ENCODE data around the gene TRIM71. TPM values are rescaled to one million over a fixed set of nuclear protein-coding genes. Genes with fewer than 3 reads are reported as not detected.

The TRIM71 gene
- total RNA-seq, 4 donors from 2014 or later, result not detected

DNA sequence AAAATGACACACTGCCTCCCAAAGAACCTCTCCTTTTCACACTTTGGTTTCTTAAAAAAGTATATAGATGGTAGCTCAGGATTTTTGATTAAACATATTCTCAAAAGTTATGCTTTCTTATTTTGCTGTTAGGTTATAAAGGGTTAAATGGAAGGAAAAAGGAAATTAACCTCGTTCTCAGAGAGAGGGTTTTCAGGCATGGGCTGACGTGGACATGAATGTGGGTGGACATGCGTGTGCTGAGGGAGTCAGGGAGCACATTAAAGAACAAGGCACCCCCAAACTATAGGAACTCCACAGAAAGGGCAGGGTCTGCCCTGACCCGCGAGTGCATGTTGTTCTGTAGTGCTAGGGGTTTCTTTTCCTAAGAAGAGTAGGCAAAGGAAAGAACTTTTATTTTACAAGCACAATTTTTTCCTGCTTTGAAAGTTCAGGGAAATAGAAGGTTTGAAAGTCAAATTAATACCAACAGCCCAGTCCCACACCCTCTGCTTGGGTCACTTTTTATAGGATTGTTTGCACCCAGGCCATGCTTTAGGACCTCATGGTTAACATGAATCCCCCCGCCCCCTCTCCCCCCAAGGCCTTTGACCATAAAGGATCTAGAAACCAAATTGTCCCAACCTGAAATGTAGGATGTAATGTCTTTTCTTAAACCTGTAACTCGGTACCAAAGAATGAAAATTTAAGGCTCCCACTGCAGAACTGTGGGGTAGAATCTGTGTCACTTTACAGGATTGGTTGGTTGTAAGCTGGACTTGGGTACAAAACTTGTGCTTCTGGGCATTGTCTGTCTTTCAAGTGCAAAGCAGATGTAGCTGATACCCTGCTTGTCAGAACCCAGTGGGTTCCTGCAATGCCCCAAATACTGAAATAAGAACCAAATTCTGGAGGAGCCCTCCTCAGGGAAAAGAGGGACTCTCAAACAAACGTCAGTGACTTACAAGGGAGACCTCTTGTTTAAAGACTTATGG lies 75.1 kb downstream of the TRIM71 start:
- Histone ChIP-seq H3K27ac (no peak overlapping the region), H3K36me3 (no peaks in the 10 kb centered on the region), H3K4me1 (no peaks in the 10 kb centered on the region), H3K9me3 (no peaks in the 10 kb centered on the region), H3K4me3 (no peak overlapping the region), H3K27me3 (no peaks in the 10 kb centered on the region)
- DNase-seq, result no peak
- TF ChIP-seq POLR2A (IDR thresholded peaks at IDR 0.05) (no peak), CTCF (IDR thresholded peaks at IDR 0.05) (no peak)

DNA sequence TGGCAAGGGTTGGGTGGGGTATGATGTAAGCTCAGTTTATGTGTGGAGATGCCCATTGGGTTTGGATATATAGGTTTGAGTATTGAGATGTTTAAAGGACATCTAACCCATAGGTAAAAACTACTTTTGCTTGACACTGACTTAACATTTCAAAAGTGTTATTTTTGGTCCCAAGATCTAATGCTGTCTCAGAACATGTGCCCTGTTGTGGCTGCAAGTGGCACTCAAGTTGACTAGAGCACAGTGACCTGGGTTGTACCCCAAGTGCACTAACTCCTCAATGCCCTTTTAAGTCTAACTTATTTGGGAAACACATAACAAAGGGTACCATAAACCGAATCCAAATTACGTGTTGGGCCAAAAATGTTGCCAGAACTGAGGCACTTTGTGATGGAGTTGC lies 77.2 kb downstream of the TRIM71 start:
- TF ChIP-seq POLR2A (IDR thresholded peaks at IDR 0.05) (no peak), CTCF (IDR thresholded peaks at IDR 0.05) (no peak)
- Histone ChIP-seq H3K4me3 (no peak overlapping the region), H3K27me3 (no peaks in the 10 kb centered on the region), H3K9me3 (no peaks in the 10 kb centered on the region), H3K4me1 (no peaks in the 10 kb centered on the region), H3K36me3 (no peaks in the 10 kb centered on the region), H3K27ac (no peak overlapping the region)
- DNase-seq, result no peak

DNA sequence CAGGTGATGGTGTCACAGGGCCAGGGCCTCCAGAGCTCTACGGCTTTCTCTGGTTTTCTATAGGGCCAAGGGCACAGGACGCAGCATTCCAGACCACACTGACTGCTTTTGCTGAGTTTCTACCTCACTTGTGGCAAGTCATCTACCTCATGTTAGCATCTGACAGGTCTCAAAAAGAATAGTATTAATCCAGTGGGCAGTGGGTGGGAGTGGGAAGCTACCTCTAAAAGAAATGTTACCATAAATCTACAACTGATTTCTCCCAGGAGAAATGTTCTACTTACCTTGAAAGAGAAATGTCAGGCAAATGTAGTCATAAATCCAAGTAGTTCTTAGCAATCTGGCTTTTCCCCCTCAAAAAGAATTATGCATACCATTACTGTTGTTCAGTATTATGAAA lies 77.9 kb downstream of the TRIM71 start:
- H3K4me1 ChIP-seq, result no peaks in the 10 kb centered on the region
- no peak for DNase-seq
- no peak overlapping the region for H3K27ac ChIP-seq
- no peak for TF ChIP-seq POLR2A (IDR thresholded peaks at IDR 0.05)
- H3K27me3 ChIP-seq, result no peaks in the 10 kb centered on the region
- H3K36me3 ChIP-seq, result no peaks in the 10 kb centered on the region
- no peaks in the 10 kb centered on the region for H3K9me3 ChIP-seq
- no peak overlapping the region for H3K4me3 ChIP-seq

- TF ChIP-seq CTCF (IDR thresholded peaks at IDR 0.05) (no peak), POLR2A (IDR thresholded peaks at IDR 0.05) (no peak)
- Histone ChIP-seq H3K9me3 (no peaks in the 10 kb centered on the region), H3K36me3 (no peaks in the 10 kb centered on the region), H3K4me1 (no peaks in the 10 kb centered on the region), H3K27me3 (no peaks in the 10 kb centered on the region), H3K4me3 (no peak overlapping the region), H3K27ac (no peak overlapping the region)
- no peak for DNase-seq
Measured at GRCh38 chr3:32896143-32896542, 78.3 kb downstream of the TRIM71 start.

DNA sequence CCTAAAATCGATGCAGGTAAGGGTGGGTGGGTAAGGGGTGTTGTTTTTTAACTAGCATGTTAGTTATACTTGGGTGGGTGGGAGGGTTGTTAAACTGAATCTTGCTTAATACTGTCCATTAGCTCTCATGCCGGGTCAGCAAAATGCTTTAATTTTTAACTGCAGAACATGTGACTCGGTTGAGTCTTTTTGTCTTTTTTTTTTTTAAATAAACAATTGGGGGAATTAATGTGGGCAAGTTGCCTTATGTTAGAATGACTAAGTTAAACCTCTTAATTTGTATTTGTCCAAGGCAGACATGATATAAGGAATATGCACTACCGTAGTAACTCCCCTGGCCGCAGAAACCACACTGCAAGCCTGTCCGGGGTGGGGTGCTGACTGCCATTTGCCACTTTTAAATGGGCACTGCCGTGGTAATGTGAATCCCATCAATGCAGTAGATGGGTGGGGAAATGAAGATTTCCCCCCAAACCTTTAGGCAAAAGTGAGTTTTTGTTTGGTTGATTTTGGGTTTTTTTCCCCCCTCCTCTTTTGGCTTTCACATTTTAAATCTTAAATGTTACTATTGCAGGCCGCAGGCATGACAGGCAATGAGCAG lies 79.3 kb downstream of the TRIM71 start:
- TF ChIP-seq POLR2A (IDR thresholded peaks at IDR 0.05), result no peak
- no peak for TF ChIP-seq CTCF (IDR thresholded peaks at IDR 0.05)
- H3K27me3 ChIP-seq, result no peaks in the 10 kb centered on the region
- no peak overlapping the region for H3K4me3 ChIP-seq
- no peak overlapping the region for H3K27ac ChIP-seq
- H3K4me1 ChIP-seq, result no peaks in the 10 kb centered on the region
- no peaks in the 10 kb centered on the region for H3K9me3 ChIP-seq
- H3K36me3 ChIP-seq, result no peaks in the 10 kb centered on the region
- DNase-seq, result no peak

- H3K9me3 ChIP-seq, result no peaks in the 10 kb centered on the region
- no peak overlapping the region for H3K27ac ChIP-seq
- no peak for TF ChIP-seq POLR2A (IDR thresholded peaks at IDR 0.05)
- TF ChIP-seq CTCF (IDR thresholded peaks at IDR 0.05), result no peak
- no peak overlapping the region for H3K4me3 ChIP-seq
- no peak for DNase-seq
- no peaks in the 10 kb centered on the region for H3K27me3 ChIP-seq
- no peaks in the 10 kb centered on the region for H3K36me3 ChIP-seq
- no peaks in the 10 kb centered on the region for H3K4me1 ChIP-seq
Measured at GRCh38 chr3:32897981-32898623, 80.3 kb downstream of the TRIM71 start.

Measured in Peyer's patch (tissue), 4 donors.